Measurements from ENCODE around the gene VWA8. TPM values are rescaled to one million over a fixed set of nuclear protein-coding genes. Genes with fewer than 3 reads are reported as not detected.

The VWA8 gene
- total and polyA plus RNA-seq, 10 donors, result 2.7 to 33.6 (median 18.3) TPM

DNA sequence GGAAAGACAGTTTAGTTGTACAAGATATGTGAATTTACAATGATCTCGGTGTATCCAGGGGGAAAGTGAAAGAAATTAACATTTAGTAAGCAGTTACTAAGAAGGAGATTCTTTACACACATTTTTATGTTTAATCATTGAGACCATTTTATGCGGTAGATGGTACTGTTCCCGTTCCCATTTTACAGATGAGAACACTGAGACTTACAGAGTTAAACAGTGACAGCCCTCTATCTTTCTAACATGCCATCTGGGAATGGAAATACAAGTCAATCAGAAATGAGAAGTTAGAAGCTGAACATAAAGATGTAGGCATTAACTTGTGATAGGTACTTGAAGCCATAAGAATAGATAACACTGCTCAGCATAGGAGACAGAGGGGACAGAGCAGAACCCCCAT, 144.9 kb downstream of the VWA8 start:
- WGBS, 5 donors, result 96 to 100% (median 98%) methylated on average over 3 of the region's 3 CpGs
- intact Hi-C loops (cut with DNase I; ENCODE audit: low total_unique reads), result no loop called here
- peaks cover 0 to 21% (median 17%) of the 10 kb centered on the region in 6 donors for H3K4me1 ChIP-seq
- H3K36me3 ChIP-seq, result peaks cover 0 to 50% (median 7%) of the 10 kb centered on the region in 6 donors
- H3K4me3 ChIP-seq, result no peak overlapping the region
- DNase-seq, result no peak
- TF ChIP-seq, protein P1, sequence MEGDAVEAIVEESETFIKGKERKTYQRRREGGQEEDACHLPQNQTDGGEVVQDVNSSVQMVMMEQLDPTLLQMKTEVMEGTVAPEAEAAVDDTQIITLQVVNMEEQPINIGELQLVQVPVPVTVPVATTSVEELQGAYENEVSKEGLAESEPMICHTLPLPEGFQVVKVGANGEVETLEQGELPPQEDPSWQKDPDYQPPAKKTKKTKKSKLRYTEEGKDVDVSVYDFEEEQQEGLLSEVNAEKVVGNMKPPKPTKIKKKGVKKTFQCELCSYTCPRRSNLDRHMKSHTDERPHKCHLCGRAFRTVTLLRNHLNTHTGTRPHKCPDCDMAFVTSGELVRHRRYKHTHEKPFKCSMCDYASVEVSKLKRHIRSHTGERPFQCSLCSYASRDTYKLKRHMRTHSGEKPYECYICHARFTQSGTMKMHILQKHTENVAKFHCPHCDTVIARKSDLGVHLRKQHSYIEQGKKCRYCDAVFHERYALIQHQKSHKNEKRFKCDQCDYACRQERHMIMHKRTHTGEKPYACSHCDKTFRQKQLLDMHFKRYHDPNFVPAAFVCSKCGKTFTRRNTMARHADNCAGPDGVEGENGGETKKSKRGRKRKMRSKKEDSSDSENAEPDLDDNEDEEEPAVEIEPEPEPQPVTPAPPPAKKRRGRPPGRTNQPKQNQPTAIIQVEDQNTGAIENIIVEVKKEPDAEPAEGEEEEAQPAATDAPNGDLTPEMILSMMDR (IDR thresholded peaks at IDR 0.05 in 8 of 11, conservative IDR thresholded peaks at IDR 0.05 in 3 of 11), result no peak
- no peak for TF ChIP-seq POLR2A (IDR thresholded peaks at IDR 0.05)
- no peak for TF ChIP-seq POLR2AphosphoS5 (IDR thresholded peaks at IDR 0.05)
- H3K27ac ChIP-seq, result no peak overlapping the region
- no peaks in the 10 kb centered on the region for H3K27me3 ChIP-seq (replicated peaks in 1 of 7)
- H3K9me3 ChIP-seq, result peaks cover 0 to 4% (median 0%) of the 10 kb centered on the region in 8 donors

DNA sequence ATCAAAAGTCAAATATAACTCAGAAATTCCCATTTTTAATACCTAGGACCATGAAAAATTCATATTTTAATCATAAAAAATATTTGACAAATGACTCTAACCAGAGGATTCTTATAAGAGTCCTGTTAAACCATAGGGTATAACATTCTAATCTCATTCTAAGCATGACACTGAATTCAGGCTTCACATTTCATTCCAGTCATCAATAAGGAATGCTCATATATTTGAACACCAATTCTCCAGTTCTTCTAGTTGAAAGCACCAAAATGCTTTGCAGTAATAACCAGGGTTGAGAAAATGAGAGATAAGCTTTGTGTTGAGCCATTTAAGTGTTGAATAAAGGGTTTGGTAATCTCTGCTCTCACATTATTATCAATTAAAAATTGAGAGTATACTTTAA, 147.5 kb downstream of the VWA8 start:
- Histone ChIP-seq H3K27me3 (replicated peaks in 1 of 7) (no peaks in the 10 kb centered on the region), H3K27ac (no peak overlapping the region), H3K4me3 (no peak overlapping the region), H3K9me3 (peaks cover 0 to 4% (median 0%) of the 10 kb centered on the region in 8 donors), H3K4me1 (peaks cover 0 to 37% (median 17%) of the 10 kb centered on the region in 6 donors), H3K36me3 (peaks cover 0 to 53% (median 6%) of the 10 kb centered on the region in 6 donors)
- TF ChIP-seq POLR2AphosphoS5 (IDR thresholded peaks at IDR 0.05) (no peak), POLR2A (IDR thresholded peaks at IDR 0.05) (no peak)
- TF ChIP-seq, protein P1 (IDR thresholded peaks at IDR 0.05 in 8 of 11, conservative IDR thresholded peaks at IDR 0.05 in 3 of 11), result no peak
- intact Hi-C loops (cut with DNase I; ENCODE audit: low total_unique reads), result no loop called here
- DNase-seq, result no peak

DNA sequence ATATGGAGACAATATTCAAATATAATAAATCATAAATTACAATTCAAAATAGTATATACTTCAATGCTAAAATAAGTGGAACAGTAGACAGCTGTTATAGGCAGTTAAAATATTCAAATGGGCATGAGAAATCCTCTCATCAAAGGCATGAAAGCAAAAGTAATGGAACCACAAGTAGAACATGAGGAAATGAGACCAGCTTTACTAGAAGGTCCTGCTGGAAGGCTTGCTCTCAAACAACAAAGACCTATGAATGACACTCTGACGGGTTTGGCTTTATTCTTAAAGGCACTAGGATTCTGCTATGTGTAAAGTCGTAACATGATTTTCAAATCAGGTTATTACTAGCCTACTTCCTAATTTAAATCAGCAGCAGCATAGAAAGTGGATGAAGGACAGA, 148.1 kb downstream of the VWA8 start:
- intact Hi-C loops (cut with DNase I; ENCODE audit: low total_unique reads), result no loop called here
- Histone ChIP-seq H3K27me3 (replicated peaks in 1 of 7) (no peaks in the 10 kb centered on the region), H3K36me3 (peaks cover 0 to 53% (median 5%) of the 10 kb centered on the region in 6 donors), H3K4me1 (peaks cover 0 to 37% (median 17%) of the 10 kb centered on the region in 6 donors), H3K27ac (no peak overlapping the region), H3K9me3 (peaks cover 0 to 4% (median 0%) of the 10 kb centered on the region in 8 donors), H3K4me3 (no peak overlapping the region)
- DNase-seq, result no peak
- TF ChIP-seq POLR2AphosphoS5 (IDR thresholded peaks at IDR 0.05), result no peak
- TF ChIP-seq POLR2A (IDR thresholded peaks at IDR 0.05), result no peak
- TF ChIP-seq, protein P1 (IDR thresholded peaks at IDR 0.05 in 8 of 11, conservative IDR thresholded peaks at IDR 0.05 in 3 of 11), result no peak
- 61 to 88% (median 82%) methylated on average over 2 of the region's 2 CpGs for WGBS, 5 donors

DNA sequence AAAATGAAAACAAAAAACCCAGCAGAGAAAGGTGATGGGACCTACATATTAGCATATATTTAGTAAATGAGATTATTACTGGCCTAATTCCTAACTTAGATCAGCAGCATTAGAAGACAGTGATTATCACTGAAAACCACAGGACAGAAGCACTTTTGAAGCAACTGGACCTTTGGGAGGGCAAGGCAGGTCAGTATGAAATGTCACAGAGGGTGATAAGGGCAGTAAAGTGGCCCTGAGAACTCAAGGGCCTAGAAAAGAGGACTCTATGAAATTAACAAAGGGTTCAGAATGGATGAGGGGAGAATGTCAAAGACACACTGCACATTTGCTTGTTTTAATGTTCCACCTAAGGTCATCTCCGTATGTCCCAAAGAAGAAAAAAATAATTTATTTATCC, 148.7 kb downstream of the VWA8 start:
- intact Hi-C loops (cut with DNase I; ENCODE audit: low total_unique reads), result no loop called here
- Histone ChIP-seq H3K27ac (peak overlapping the region in 5 of 8 donors; percentile 16 to 56 (median 38)), H3K9me3 (peaks cover 0 to 4% (median 0%) of the 10 kb centered on the region in 8 donors), H3K4me1 (peaks cover 0 to 37% (median 17%) of the 10 kb centered on the region in 6 donors), H3K36me3 (peaks cover 0 to 53% (median 3%) of the 10 kb centered on the region in 6 donors), H3K4me3 (no peak overlapping the region), H3K27me3 (replicated peaks in 1 of 7) (no peaks in the 10 kb centered on the region)
- TF ChIP-seq, protein P1 (IDR thresholded peaks at IDR 0.05 in 8 of 11, conservative IDR thresholded peaks at IDR 0.05 in 3 of 11), result no peak
- TF ChIP-seq POLR2AphosphoS5 (IDR thresholded peaks at IDR 0.05) (no peak), POLR2A (IDR thresholded peaks at IDR 0.05) (no peak)
- DNase-seq, result no peak
- WGBS, 5 donors, result 93 to 98% (median 97%) methylated on average over 1 of the region's 1 CpG
